C4-2B (cell line): ENCODE results near the gene PGLYRP2.

ENCODE experiments used
- ZFX ChIP-seq: fragments of 450-650 bp; IDR thresholded peaks from 2 replicates; pipeline ENCODE4 v1.6.1; 2017
- TF ChIP-seq, protein P1 (sequence below): fragments of 450-650 bp; conservative IDR thresholded peaks from 2 replicates; pipeline ENCODE4 v1.5.1; 2017; ENCODE audit warnings: mild to moderate bottlenecking

DNA sequence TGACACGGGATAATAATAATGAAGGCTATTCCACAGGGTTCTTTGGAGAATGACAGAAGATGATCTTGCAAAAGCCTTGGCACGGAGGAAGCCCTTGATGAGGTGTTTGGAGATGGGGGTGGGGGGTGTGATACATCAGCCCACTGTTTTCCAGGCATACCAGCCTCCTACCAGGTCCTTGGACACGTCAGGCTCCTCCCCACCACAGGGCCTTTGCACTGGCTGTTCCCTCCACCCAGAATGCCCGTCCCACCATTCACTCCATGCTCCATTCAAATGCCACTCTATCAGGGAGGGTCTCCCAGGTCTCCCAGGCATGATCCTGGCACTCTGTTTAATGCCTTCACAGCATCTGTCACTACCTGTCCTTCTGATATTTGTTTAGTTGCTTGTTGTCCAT is 32.2 kb downstream of the PGLYRP2 start:
- TF ChIP-seq, protein P1, sequence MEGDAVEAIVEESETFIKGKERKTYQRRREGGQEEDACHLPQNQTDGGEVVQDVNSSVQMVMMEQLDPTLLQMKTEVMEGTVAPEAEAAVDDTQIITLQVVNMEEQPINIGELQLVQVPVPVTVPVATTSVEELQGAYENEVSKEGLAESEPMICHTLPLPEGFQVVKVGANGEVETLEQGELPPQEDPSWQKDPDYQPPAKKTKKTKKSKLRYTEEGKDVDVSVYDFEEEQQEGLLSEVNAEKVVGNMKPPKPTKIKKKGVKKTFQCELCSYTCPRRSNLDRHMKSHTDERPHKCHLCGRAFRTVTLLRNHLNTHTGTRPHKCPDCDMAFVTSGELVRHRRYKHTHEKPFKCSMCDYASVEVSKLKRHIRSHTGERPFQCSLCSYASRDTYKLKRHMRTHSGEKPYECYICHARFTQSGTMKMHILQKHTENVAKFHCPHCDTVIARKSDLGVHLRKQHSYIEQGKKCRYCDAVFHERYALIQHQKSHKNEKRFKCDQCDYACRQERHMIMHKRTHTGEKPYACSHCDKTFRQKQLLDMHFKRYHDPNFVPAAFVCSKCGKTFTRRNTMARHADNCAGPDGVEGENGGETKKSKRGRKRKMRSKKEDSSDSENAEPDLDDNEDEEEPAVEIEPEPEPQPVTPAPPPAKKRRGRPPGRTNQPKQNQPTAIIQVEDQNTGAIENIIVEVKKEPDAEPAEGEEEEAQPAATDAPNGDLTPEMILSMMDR, result no peak
- no peak for TF ChIP-seq ZFX
